HEK293 (cell line): ENCODE measurements around the gene BAIAP2.

Experiments used
- CTCF ChIA-PET: fragments of 350-600 bp; formaldehyde crosslinking; extraction: SDS; loops from one replicate; lab custom pipeline; 2021; ENCODE audit warnings: antibody characterized with exemption; lab: Yijun Ruan, JAX
- POLR2A ChIA-PET: fragments of 300-600 bp; formaldehyde crosslinking; extraction: SDS; loops from one replicate; lab custom pipeline; 2020; ENCODE audit warnings: antibody characterized with exemption, inconsistent platforms; lab: Yijun Ruan, JAX
- H3K27ac ChIP-seq: fragments of 200-500 bp; sonication (Bioruptor generic); 2 replicates; pipeline ENCODE4 v1.5.1; 2014; ENCODE audit warnings: low read depth, low read length, control low read depth, inconsistent platforms; ENCODE audit errors: extremely low read depth
- H3K36me3 ChIP-seq, 2 experiments: fragments of 200-500 bp in 1 of 2; sonication (Bioruptor generic) in 1 of 2; 1 replicate in 1 of 2; 2 replicates in 1 of 2; pipeline ENCODE4 v1.5.1; 2014 to 2017; ENCODE audit warnings: inconsistent platforms in 2 of 2, low read length in 2 of 2; ENCODE audit not compliant: control insufficient read depth in 2 of 2, insufficient read depth in 1 of 2
- H3K4me1 ChIP-seq: fragments of 200-500 bp; sonication (Bioruptor generic); 2 replicates; pipeline ENCODE4 v1.5.1; 2014; ENCODE audit warnings: mild to moderate bottlenecking, low read length, inconsistent platforms; ENCODE audit not compliant: control insufficient read depth, insufficient read depth
- H3K4me3 ChIP-seq: 2 replicates; pipeline ENCODE4 v1.5.1; 2011; ENCODE audit warnings: low read depth, mild to moderate bottlenecking, control low read depth, low read length, moderate library complexity
- H3K9me3 ChIP-seq: fragments of 200-500 bp; sonication (Bioruptor generic); 2 replicates; pipeline ENCODE4 v1.5.1; 2014; ENCODE audit warnings: low read depth, low read length, inconsistent platforms; ENCODE audit not compliant: control insufficient read depth, insufficient read depth
- FEZF1 ChIP-seq: fragments of 450-650 bp; formaldehyde crosslinking; IDR thresholded peaks from 2 replicates; pipeline ENCODE4 v1.5.1; 2016; ENCODE audit warnings: missing biosample characterization, missing genetic modification characterization
- GLI4 ChIP-seq: fragments of 450-650 bp; formaldehyde crosslinking; IDR thresholded peaks from 2 replicates; pipeline ENCODE4 v1.5.1; 2016; ENCODE audit warnings: missing biosample characterization, missing genetic modification characterization
- GLIS1 ChIP-seq: fragments of 450-650 bp; formaldehyde crosslinking; IDR thresholded peaks from 2 replicates; pipeline ENCODE4 v1.5.1; 2016; ENCODE audit warnings: missing biosample characterization, missing genetic modification characterization
- GLIS2 ChIP-seq: fragments of 450-650 bp; formaldehyde crosslinking; IDR thresholded peaks from 2 replicates; pipeline ENCODE4 v1.5.1; 2016; ENCODE audit warnings: missing biosample characterization, missing genetic modification characterization
- IKZF3 ChIP-seq: fragments of 450-650 bp; IDR thresholded peaks from 2 replicates; pipeline ENCODE4 v1.5.0; 2018; ENCODE audit warnings: missing biosample characterization, mild to moderate bottlenecking, missing genetic modification characterization, moderate library complexity
- KLF1 ChIP-seq: fragments of 450-650 bp; formaldehyde crosslinking; IDR thresholded peaks from 2 replicates; pipeline ENCODE4 v1.5.1; 2016; ENCODE audit warnings: missing biosample characterization, missing genetic modification characterization
- KLF10 ChIP-seq: fragments of 450-650 bp; IDR thresholded peaks from 2 replicates; pipeline ENCODE4 v1.5.1; 2018; ENCODE audit warnings: missing biosample characterization, mild to moderate bottlenecking, missing genetic modification characterization
- PBX3 ChIP-seq: sonication (generic); formaldehyde crosslinking; IDR thresholded peaks from 2 replicates; pipeline ENCODE4 v1.8.1; 2022; ENCODE audit warnings: mild to moderate bottlenecking, moderate library complexity, missing genetic modification reagents
- SCRT2 ChIP-seq: fragments of 450-650 bp; formaldehyde crosslinking; IDR thresholded peaks from 2 replicates; pipeline ENCODE4 v1.5.1; 2016; ENCODE audit warnings: missing biosample characterization, missing genetic modification characterization
- TRIM28 ChIP-seq: IDR thresholded peaks from 2 replicates; pipeline ENCODE4 v1.6.1; 2011; ENCODE audit warnings: low read length, control low read depth, borderline replicate concordance
- ZBTB17 ChIP-seq: fragments of 450-650 bp; formaldehyde crosslinking; IDR thresholded peaks from 2 replicates; pipeline ENCODE4 v1.5.1; 2016; ENCODE audit warnings: missing biosample characterization, missing genetic modification characterization
- ZBTB20 ChIP-seq: fragments of 450-650 bp; formaldehyde crosslinking; IDR thresholded peaks from 2 replicates; pipeline ENCODE4 v1.5.1; 2016; ENCODE audit warnings: missing biosample characterization, missing genetic modification characterization
- ZBTB21 ChIP-seq: fragments of 450-650 bp; formaldehyde crosslinking; IDR thresholded peaks from 2 replicates; pipeline ENCODE4 v1.5.1; 2017; ENCODE audit warnings: missing biosample characterization, missing genetic modification characterization
- ZFHX2 ChIP-seq: fragments of 450-650 bp; formaldehyde crosslinking; conservative IDR thresholded peaks from 2 replicates; pipeline ENCODE4 v1.5.1; 2016; ENCODE audit warnings: missing biosample characterization, missing genetic modification characterization
- ZIC2 ChIP-seq: fragments of 450-650 bp; formaldehyde crosslinking; IDR thresholded peaks from 2 replicates; pipeline ENCODE4 v1.5.1; 2016; ENCODE audit warnings: missing biosample characterization, missing genetic modification characterization
- ZNF114 ChIP-seq: fragments of 450-650 bp; formaldehyde crosslinking; IDR thresholded peaks from 2 replicates; pipeline ENCODE4 v1.5.0; 2017; ENCODE audit warnings: missing biosample characterization, missing genetic modification characterization
- ZNF146 ChIP-seq: fragments of 450-650 bp; formaldehyde crosslinking; IDR thresholded peaks from 2 replicates; pipeline ENCODE4 v1.5.1; 2016; ENCODE audit warnings: missing biosample characterization, missing genetic modification characterization
- ZNF175 ChIP-seq: fragments of 450-650 bp; formaldehyde crosslinking; IDR thresholded peaks from 2 replicates; pipeline ENCODE4 v1.5.1; 2016; ENCODE audit warnings: missing biosample characterization, missing genetic modification characterization
- ZNF2 ChIP-seq: fragments of 450-650 bp; formaldehyde crosslinking; IDR thresholded peaks from 2 replicates; pipeline ENCODE4 v1.5.1; 2016; ENCODE audit warnings: missing biosample characterization, missing genetic modification characterization
- ZNF202 ChIP-seq: fragments of 450-650 bp; formaldehyde crosslinking; IDR thresholded peaks from 2 replicates; pipeline ENCODE4 v1.5.1; 2016; ENCODE audit warnings: missing biosample characterization, missing genetic modification characterization, borderline replicate concordance
- ZNF223 ChIP-seq: fragments of 450-650 bp; formaldehyde crosslinking; IDR thresholded peaks from 2 replicates; pipeline ENCODE4 v1.5.1; 2016; ENCODE audit warnings: missing biosample characterization, missing genetic modification characterization
- ZNF266 ChIP-seq: fragments of 450-650 bp; formaldehyde crosslinking; IDR thresholded peaks from 2 replicates; pipeline ENCODE4 v1.5.1; 2016; ENCODE audit warnings: missing biosample characterization, missing genetic modification characterization, low read depth
- ZNF292 ChIP-seq: fragments of 450-650 bp; formaldehyde crosslinking; IDR thresholded peaks from 2 replicates; pipeline ENCODE4 v1.5.1; 2016; ENCODE audit warnings: low read depth, missing biosample characterization, missing genetic modification characterization, borderline replicate concordance
- ZNF37A ChIP-seq: fragments of 450-650 bp; IDR thresholded peaks from 2 replicates; pipeline ENCODE4 v1.5.1; 2018; ENCODE audit warnings: missing biosample characterization, missing genetic modification characterization
- ZNF426 ChIP-seq: fragments of 450-650 bp; formaldehyde crosslinking; IDR thresholded peaks from 2 replicates; pipeline ENCODE4 v1.5.1; 2017; ENCODE audit warnings: missing biosample characterization, missing genetic modification characterization, mild to moderate bottlenecking, inconsistent platforms, moderate library complexity
- ZNF521 ChIP-seq: fragments of 450-650 bp; formaldehyde crosslinking; IDR thresholded peaks from 2 replicates; pipeline ENCODE4 v1.5.1; 2017; ENCODE audit warnings: missing biosample characterization, mild to moderate bottlenecking, missing genetic modification characterization
- ZNF629 ChIP-seq: fragments of 450-650 bp; formaldehyde crosslinking; IDR thresholded peaks from 2 replicates; pipeline ENCODE4 v1.5.1; 2017; ENCODE audit warnings: missing biosample characterization, missing genetic modification characterization
- ZNF660 ChIP-seq: fragments of 450-650 bp; IDR thresholded peaks from 2 replicates; pipeline ENCODE4 v1.5.1; 2018; ENCODE audit warnings: missing biosample characterization, mild to moderate bottlenecking, missing genetic modification characterization
- ZNF677 ChIP-seq: fragments of 450-650 bp; IDR thresholded peaks from 2 replicates; pipeline ENCODE4 v1.5.0; 2018; ENCODE audit warnings: missing biosample characterization, mild to moderate bottlenecking, missing genetic modification characterization, moderate library complexity
- ZNF791 ChIP-seq: fragments of 450-650 bp; formaldehyde crosslinking; IDR thresholded peaks from 2 replicates; pipeline ENCODE4 v1.5.1; 2016; ENCODE audit warnings: missing biosample characterization, missing genetic modification characterization
- ZSCAN16 ChIP-seq: fragments of 450-650 bp; formaldehyde crosslinking; IDR thresholded peaks from 2 replicates; pipeline ENCODE4 v1.5.1; 2016; ENCODE audit warnings: missing biosample characterization, missing genetic modification characterization
- TF ChIP-seq, protein P1 (sequence below): fragments of 450-650 bp; formaldehyde crosslinking; IDR thresholded peaks from 2 replicates; pipeline ENCODE4 v1.5.1; 2016; ENCODE audit warnings: missing biosample characterization, missing genetic modification characterization

BAIAP2 gene

DNA sequence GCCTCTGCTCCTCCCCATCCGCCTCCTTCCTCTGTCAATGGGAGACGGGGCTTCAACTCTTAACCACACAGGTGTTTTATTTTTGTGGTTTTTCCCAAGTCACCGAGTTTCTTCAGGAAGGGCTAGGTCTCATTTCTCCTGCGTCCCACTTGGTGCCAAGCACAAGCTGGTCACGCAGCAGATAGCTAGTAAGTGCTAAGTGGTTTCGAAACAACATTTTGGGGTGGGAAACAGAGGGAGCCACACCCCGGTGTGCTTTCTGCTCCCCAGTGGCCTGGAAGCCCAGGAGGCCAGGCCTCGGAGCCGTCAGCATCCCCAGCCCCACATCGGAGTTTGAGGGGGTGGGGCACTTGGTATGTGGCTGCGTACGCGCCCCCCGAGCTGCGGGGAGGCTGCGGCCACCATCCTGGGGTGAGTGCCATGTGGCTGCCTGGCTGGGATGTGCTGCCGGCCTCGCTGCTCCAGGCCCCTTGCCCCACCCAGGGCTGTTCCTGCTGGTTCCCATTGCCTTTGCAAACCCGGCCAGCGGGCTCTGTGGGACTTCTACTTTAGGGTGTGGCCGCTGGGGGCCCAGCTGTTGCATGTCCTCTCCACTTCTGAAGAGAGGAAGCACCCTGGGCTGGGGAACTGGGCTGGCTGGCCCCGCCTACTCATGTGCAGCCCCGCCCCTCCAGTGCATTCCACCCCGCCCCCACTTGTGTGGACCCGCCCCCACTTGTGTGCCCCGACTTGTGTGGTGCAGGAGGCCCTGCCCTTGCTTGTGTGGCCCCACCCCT is 55.6 kb downstream of the BAIAP2 start (continued):
- TF ChIP-seq ZIC2 (tag by site-specific recombination) (peak; percentile 76), GLIS1 (tag by site-specific recombination) (peak; percentile 72), SCRT2 (tag by site-specific recombination) (peak; percentile 94), GLI4 (tag by site-specific recombination) (no peak), ZBTB20 (tag by site-specific recombination) (no peak), ZBTB21 (no peak), KLF1 (peak; percentile 91), ZNF677 (tag by site-specific recombination) (no peak), TRIM28 (no peak), IKZF3 (tag by site-specific recombination) (no peak)
- TF ChIP-seq, all 188 proteins: peak for 12

- no peak overlapping the region for H3K27ac ChIP-seq
- H3K4me3 ChIP-seq: no peak overlapping the region
- CTCF ChIA-PET: interaction anchor here (1.0 kb wide), 1 partner anchor 8 kb away, joined by 5 read pairs; no protein-coding TSS in a partner anchor
- TF ChIP-seq ZNF223 (tag by site-specific recombination): no peak
- no peak for TF ChIP-seq ZNF37A (tag by site-specific recombination)
- no peak for TF ChIP-seq ZNF629 (tag by site-specific recombination)
- no peak for TF ChIP-seq ZNF2
- no peak for TF ChIP-seq KLF1
- no peak for TF ChIP-seq KLF10 (tag by site-specific recombination)
- TF ChIP-seq ZNF266: no peak
- no peak for TF ChIP-seq ZNF292 (tag by site-specific recombination)
- no peak for TF ChIP-seq ZBTB17 (tag by site-specific recombination)
- TF ChIP-seq ZNF202 (tag by site-specific recombination): no peak
- TF ChIP-seq, all 188 proteins: peak for 0
- POLR2A ChIA-PET: no interaction called here
- Histone ChIP-seq H3K4me1 (peaks cover 12% of the 10 kb centered on the region), H3K36me3 (peaks cover 0 to 24% of the 10 kb centered on the region in 2 experiments; a peak in 1 of 3 replicates), H3K9me3 (no peaks in the 10 kb centered on the region)
These were observed 56.2 kb downstream of the BAIAP2 start for GRCh38 chr17:81091154-81091553.

- peaks cover 0 to 16% of the 10 kb centered on the region in 2 experiments; a peak in 1 of 3 replicates for H3K36me3 ChIP-seq
- CTCF ChIA-PET: interaction anchor here (0.5 to 1.0 kb wide), 4 partner anchors 8 to 34 kb away, joined by 3 to 5 read pairs (median 3); no protein-coding TSS in a partner anchor
- no peaks in the 10 kb centered on the region for H3K9me3 ChIP-seq
- POLR2A ChIA-PET: no interaction called here
- no peak overlapping the region for H3K27ac ChIP-seq
- H3K4me1 ChIP-seq: peaks cover 13% of the 10 kb centered on the region
- H3K4me3 ChIP-seq: no peak overlapping the region
- TF ChIP-seq ZNF426 (tag by site-specific recombination) (no peak), ZNF521 (tag by site-specific recombination) (no peak), ZNF146 (tag by site-specific recombination) (no peak), ZNF791 (tag by site-specific recombination) (no peak), ZNF175 (tag by site-specific recombination) (no peak), FEZF1 (tag by site-specific recombination) (no peak), ZFHX2 (tag by site-specific recombination) (peak; percentile 40), ZNF114 (tag by site-specific recombination) (no peak), GLIS2 (tag by site-specific recombination) (no peak), ZNF660 (no peak), ZSCAN16 (tag by site-specific recombination) (no peak), TRIM28 (no peak), ZNF292 (tag by site-specific recombination) (no peak), ZIC2 (tag by site-specific recombination) (0 out of 2 replicates have a peak, but pooled peaks have one; percentile 6), PBX3 (CRISPR knock-in tag) (no peak)
- TF ChIP-seq, protein P1, sequence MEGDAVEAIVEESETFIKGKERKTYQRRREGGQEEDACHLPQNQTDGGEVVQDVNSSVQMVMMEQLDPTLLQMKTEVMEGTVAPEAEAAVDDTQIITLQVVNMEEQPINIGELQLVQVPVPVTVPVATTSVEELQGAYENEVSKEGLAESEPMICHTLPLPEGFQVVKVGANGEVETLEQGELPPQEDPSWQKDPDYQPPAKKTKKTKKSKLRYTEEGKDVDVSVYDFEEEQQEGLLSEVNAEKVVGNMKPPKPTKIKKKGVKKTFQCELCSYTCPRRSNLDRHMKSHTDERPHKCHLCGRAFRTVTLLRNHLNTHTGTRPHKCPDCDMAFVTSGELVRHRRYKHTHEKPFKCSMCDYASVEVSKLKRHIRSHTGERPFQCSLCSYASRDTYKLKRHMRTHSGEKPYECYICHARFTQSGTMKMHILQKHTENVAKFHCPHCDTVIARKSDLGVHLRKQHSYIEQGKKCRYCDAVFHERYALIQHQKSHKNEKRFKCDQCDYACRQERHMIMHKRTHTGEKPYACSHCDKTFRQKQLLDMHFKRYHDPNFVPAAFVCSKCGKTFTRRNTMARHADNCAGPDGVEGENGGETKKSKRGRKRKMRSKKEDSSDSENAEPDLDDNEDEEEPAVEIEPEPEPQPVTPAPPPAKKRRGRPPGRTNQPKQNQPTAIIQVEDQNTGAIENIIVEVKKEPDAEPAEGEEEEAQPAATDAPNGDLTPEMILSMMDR (tag by site-specific recombination): no peak
These were observed 57.0 kb downstream of the BAIAP2 start for GRCh38 chr17:81091774-81092517.
